ENCODE results near the gene FGFBP3.

- TF ChIP-seq CTCF (IDR thresholded peaks at IDR 0.05) (no peak), POLR2A (IDR thresholded peaks at IDR 0.05) (no peak)
Measured at GRCh38 chr10:91879515-91880170, 29.6 kb downstream of the FGFBP3 start.
